HepG2 (cell line): ENCODE data around the gene AARSD1. TPM values are rescaled to one million over a fixed set of nuclear protein-coding genes. Genes with fewer than 3 reads are reported as not detected.
A peak's percentile ranks its signal among the peaks of the same experiment; 100 is the strongest.

Experiments
- AHR ChIP-seq: IDR thresholded peaks from 2 replicates; pipeline ENCODE4 v1.6.1; 2018; ENCODE audit warnings: missing genetic modification reagents, missing compliant biosample characterization
- CHD2 ChIP-seq: IDR thresholded peaks from 2 replicates; pipeline ENCODE4 v1.6.1; 2011; ENCODE audit warnings: low read depth, low read length, improper control_type of control experiment
- HMGA1 ChIP-seq: sonication (generic); formaldehyde crosslinking; conservative IDR thresholded peaks from 2 replicates; pipeline ENCODE4 v1.4.0; 2020; ENCODE audit warnings: missing genetic modification reagents
- MAZ ChIP-seq, 2 experiments: sonication (generic) in 1 of 2; formaldehyde crosslinking in 1 of 2; IDR thresholded peaks; 2 replicates each; pipeline versions ENCODE4 v1.5.0 to v1.6.1; 2012 to 2020; ENCODE audit warnings: low read depth in 2 of 2, mild to moderate bottlenecking in 2 of 2, borderline replicate concordance in 1 of 2, improper control_type of control experiment in 1 of 2, low read length in 1 of 2, missing genetic modification reagents in 1 of 2, moderate library complexity in 1 of 2
- MTA3 ChIP-seq: sonication (generic); formaldehyde crosslinking; IDR thresholded peaks from 2 replicates; pipeline ENCODE4 v1.4.0; 2020; ENCODE audit warnings: missing genetic modification reagents
- PCBP2 ChIP-seq: fragments of 200-400 bp; formaldehyde crosslinking; optimal IDR thresholded peaks from 2 replicates; pipeline ENCODE3; 2018; ENCODE audit warnings: low read length, low read depth; ENCODE audit not compliant: poor library complexity, severe bottlenecking
- RFXANK ChIP-seq: IDR thresholded peaks from 2 replicates; pipeline ENCODE4 v1.6.1; 2016
- SNAI1 ChIP-seq: sonication (generic); formaldehyde crosslinking; IDR thresholded peaks from 2 replicates; pipeline ENCODE4 v1.5.0; 2020; ENCODE audit warnings: mild to moderate bottlenecking, missing genetic modification reagents, borderline replicate concordance
- ZNF235 ChIP-seq: sonication (generic); formaldehyde crosslinking; IDR thresholded peaks from 2 replicates; pipeline ENCODE4 v1.8.1; 2023; ENCODE audit warnings: mild to moderate bottlenecking, missing genetic modification reagents, borderline replicate concordance
- ZNF430 ChIP-seq: sonication (generic); formaldehyde crosslinking; IDR thresholded peaks from 2 replicates; pipeline ENCODE4 v1.9.0; 2021; ENCODE audit warnings: mild to moderate bottlenecking, missing genetic modification reagents
- ZNF549 ChIP-seq: sonication (generic); formaldehyde crosslinking; IDR thresholded peaks from 2 replicates; pipeline ENCODE4 v1.5.0; 2020; ENCODE audit warnings: missing genetic modification reagents
- ZNF567 ChIP-seq: sonication (generic); formaldehyde crosslinking; IDR thresholded peaks from 2 replicates; pipeline ENCODE4 v1.8.1; 2023; ENCODE audit warnings: mild to moderate bottlenecking, missing genetic modification reagents, borderline replicate concordance
- ZNF615 ChIP-seq: sonication (generic); formaldehyde crosslinking; IDR thresholded peaks from 2 replicates; pipeline ENCODE4 v1.5.0; 2020; ENCODE audit warnings: mild to moderate bottlenecking, missing genetic modification reagents, borderline replicate concordance
- ZSCAN20 ChIP-seq: sonication (generic); formaldehyde crosslinking; IDR thresholded peaks from 2 replicates; pipeline ENCODE4 v1.4.0; 2020; ENCODE audit warnings: missing genetic modification reagents, mild to moderate bottlenecking, borderline replicate concordance
- polyA plus RNA-seq, 8 experiments: library from polyadenylated mRNA; depleted of rRNA in 3 of 8; stranded (reverse) in 7 of 8; unstranded in 1 of 8; fragments of >200 nt; fragmentation: Illumina TruSeq in 4 of 8; extraction: Trizol in 4 of 8; gene quantifications; 2 replicates each; pipeline versions ENCODE4 v1.2.1 to v1.2.3, GENCODE V29; 2011 to 2016; ENCODE audit warnings: low read depth in 4 of 8, missing spikeins in 1 of 8, mixed read lengths in 1 of 8; ENCODE audit not compliant: insufficient read depth in 1 of 8
- total RNA-seq, 5 experiments: library from RNA; depleted of rRNA; stranded (reverse); fragments of >200 nt; fragmentation: Illumina TruSeq; extraction: Trizol; gene quantifications; 2 replicates each; pipeline ENCODE4 v1.2.3, GENCODE V29; 2016; ENCODE audit warnings: low read depth in 1 of 5
- TF ChIP-seq, protein P1 (sequence below): sonication (generic); formaldehyde crosslinking; IDR thresholded peaks from 2 replicates; pipeline ENCODE4 v1.5.1; 2020; ENCODE audit warnings: missing genetic modification reagents, mild to moderate bottlenecking, borderline replicate concordance
- TF ChIP-seq, protein P2 (sequence below): sonication (generic); formaldehyde crosslinking; IDR thresholded peaks from 2 replicates; pipeline ENCODE4 v1.8.0; 2022; ENCODE audit warnings: mild to moderate bottlenecking, missing genetic modification reagents; ENCODE audit not compliant: insufficient replicate concordance
- TF ChIP-seq, protein P3 (sequence below): sonication (generic); formaldehyde crosslinking; IDR thresholded peaks from 2 replicates; pipeline ENCODE4 v1.8.0; 2022; ENCODE audit warnings: mild to moderate bottlenecking, missing genetic modification reagents, borderline replicate concordance
- TF ChIP-seq, protein P4 (sequence below): sonication (generic); formaldehyde crosslinking; IDR thresholded peaks from 2 replicates; pipeline ENCODE4 v1.9.0; 2021; ENCODE audit warnings: mild to moderate bottlenecking, missing genetic modification reagents

Gene AARSD1
- total and polyA plus RNA-seq, 2 of the 13 experiments (the other 11 are each of a cell fraction or from before 2014, with no cell fraction given), result 24.7 to 29.3 TPM

- TF ChIP-seq, protein P1, sequence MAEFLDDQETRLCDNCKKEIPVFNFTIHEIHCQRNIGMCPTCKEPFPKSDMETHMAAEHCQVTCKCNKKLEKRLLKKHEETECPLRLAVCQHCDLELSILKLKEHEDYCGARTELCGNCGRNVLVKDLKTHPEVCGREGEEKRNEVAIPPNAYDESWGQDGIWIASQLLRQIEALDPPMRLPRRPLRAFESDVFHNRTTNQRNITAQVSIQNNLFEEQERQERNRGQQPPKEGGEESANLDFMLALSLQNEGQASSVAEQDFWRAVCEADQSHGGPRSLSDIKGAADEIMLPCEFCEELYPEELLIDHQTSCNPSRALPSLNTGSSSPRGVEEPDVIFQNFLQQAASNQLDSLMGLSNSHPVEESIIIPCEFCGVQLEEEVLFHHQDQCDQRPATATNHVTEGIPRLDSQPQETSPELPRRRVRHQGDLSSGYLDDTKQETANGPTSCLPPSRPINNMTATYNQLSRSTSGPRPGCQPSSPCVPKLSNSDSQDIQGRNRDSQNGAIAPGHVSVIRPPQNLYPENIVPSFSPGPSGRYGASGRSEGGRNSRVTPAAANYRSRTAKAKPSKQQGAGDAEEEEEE, result no peak
- no peak for TF ChIP-seq MTA3 (CRISPR knock-in tag)
- no peak for TF ChIP-seq ZNF615 (CRISPR knock-in tag)
- TF ChIP-seq RFXANK (CRISPR knock-in tag), result no peak
- TF ChIP-seq ZNF235, result no peak; the same call in 1 of the 2 replicates
- no peak for TF ChIP-seq SNAI1 (CRISPR knock-in tag)
- TF ChIP-seq, protein P2, sequence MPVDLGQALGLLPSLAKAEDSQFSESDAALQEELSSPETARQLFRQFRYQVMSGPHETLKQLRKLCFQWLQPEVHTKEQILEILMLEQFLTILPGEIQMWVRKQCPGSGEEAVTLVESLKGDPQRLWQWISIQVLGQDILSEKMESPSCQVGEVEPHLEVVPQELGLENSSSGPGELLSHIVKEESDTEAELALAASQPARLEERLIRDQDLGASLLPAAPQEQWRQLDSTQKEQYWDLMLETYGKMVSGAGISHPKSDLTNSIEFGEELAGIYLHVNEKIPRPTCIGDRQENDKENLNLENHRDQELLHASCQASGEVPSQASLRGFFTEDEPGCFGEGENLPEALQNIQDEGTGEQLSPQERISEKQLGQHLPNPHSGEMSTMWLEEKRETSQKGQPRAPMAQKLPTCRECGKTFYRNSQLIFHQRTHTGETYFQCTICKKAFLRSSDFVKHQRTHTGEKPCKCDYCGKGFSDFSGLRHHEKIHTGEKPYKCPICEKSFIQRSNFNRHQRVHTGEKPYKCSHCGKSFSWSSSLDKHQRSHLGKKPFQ (CRISPR knock-in tag), result no peak
- TF ChIP-seq, protein P3, sequence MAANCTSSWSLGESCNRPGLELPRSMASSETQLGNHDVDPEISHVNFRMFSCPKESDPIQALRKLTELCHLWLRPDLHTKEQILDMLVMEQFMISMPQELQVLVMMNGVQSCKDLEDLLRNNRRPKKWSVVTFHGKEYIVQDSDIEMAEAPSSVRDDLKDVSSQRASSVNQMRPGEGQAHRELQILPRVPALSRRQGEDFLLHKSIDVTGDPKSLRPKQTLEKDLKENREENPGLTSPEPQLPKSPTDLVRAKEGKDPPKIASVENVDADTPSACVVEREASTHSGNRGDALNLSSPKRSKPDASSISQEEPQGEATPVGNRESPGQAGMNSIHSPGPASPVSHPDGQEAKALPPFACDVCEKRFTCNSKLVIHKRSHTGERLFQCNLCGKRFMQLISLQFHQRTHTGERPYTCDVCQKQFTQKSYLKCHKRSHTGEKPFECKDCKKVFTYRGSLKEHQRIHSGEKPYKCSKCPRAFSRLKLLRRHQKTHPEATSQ (CRISPR knock-in tag), result no peak
- no peak for TF ChIP-seq HMGA1 (CRISPR knock-in tag)
- TF ChIP-seq CHD2, result no peak
- TF ChIP-seq ZNF430 (CRISPR knock-in tag), result peak; percentile 70; the same call in 1 of the 2 replicates
- no peak for TF ChIP-seq ZNF549
- no peak for TF ChIP-seq ZNF567 (CRISPR knock-in tag)
- peak; percentile 69; the same call in 1 of the 2 replicates for TF ChIP-seq MAZ (IDR thresholded peaks at IDR 0.05; ENCODE audit: borderline replicate concordance, low read depth, low read length)
- no peak for TF ChIP-seq MAZ (CRISPR knock-in tag; IDR thresholded peaks at IDR 0.05; ENCODE audit: low read depth)
- TF ChIP-seq PCBP2, result no peak
- peak; percentile 4; the same call in 1 of the 2 replicates for TF ChIP-seq AHR (CRISPR knock-in tag)
- TF ChIP-seq, protein P4, sequence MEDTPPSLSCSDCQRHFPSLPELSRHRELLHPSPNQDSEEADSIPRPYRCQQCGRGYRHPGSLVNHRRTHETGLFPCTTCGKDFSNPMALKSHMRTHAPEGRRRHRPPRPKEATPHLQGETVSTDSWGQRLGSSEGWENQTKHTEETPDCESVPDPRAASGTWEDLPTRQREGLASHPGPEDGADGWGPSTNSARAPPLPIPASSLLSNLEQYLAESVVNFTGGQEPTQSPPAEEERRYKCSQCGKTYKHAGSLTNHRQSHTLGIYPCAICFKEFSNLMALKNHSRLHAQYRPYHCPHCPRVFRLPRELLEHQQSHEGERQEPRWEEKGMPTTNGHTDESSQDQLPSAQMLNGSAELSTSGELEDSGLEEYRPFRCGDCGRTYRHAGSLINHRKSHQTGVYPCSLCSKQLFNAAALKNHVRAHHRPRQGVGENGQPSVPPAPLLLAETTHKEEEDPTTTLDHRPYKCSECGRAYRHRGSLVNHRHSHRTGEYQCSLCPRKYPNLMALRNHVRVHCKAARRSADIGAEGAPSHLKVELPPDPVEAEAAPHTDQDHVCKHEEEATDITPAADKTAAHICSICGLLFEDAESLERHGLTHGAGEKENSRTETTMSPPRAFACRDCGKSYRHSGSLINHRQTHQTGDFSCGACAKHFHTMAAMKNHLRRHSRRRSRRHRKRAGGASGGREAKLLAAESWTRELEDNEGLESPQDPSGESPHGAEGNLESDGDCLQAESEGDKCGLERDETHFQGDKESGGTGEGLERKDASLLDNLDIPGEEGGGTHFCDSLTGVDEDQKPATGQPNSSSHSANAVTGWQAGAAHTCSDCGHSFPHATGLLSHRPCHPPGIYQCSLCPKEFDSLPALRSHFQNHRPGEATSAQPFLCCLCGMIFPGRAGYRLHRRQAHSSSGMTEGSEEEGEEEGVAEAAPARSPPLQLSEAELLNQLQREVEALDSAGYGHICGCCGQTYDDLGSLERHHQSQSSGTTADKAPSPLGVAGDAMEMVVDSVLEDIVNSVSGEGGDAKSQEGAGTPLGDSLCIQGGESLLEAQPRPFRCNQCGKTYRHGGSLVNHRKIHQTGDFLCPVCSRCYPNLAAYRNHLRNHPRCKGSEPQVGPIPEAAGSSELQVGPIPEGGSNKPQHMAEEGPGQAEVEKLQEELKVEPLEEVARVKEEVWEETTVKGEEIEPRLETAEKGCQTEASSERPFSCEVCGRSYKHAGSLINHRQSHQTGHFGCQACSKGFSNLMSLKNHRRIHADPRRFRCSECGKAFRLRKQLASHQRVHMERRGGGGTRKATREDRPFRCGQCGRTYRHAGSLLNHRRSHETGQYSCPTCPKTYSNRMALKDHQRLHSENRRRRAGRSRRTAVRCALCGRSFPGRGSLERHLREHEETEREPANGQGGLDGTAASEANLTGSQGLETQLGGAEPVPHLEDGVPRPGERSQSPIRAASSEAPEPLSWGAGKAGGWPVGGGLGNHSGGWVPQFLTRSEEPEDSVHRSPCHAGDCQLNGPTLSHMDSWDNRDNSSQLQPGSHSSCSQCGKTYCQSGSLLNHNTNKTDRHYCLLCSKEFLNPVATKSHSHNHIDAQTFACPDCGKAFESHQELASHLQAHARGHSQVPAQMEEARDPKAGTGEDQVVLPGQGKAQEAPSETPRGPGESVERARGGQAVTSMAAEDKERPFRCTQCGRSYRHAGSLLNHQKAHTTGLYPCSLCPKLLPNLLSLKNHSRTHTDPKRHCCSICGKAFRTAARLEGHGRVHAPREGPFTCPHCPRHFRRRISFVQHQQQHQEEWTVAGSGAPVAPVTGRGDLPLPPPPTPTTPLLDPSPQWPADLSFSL (CRISPR knock-in tag), result no peak
- 0 out of 2 replicates have a peak, but pooled peaks have one; percentile 22 for TF ChIP-seq ZSCAN20 (CRISPR knock-in tag)
These were observed 16.1 kb upstream of the AARSD1 start, which contains the start of gene RUNDC1 (continued) for GRCh38 chr17:42980274-42980765.
